HUES64 (cell line): ENCODE measurements around the gene TMEM26.

Experiments
- H3K27ac ChIP-seq: 2 replicates; pipeline ENCODE4 v1.7.0; 2013; ENCODE audit warnings: low read depth, low read length, inconsistent platforms
- H3K27me3 ChIP-seq: 2 replicates; pipeline ENCODE4 v1.6.1; 2013; ENCODE audit warnings: mild to moderate bottlenecking, low read length; ENCODE audit not compliant: insufficient read depth
- H3K36me3 ChIP-seq: 2 replicates; pipeline ENCODE4 v1.6.1; 2013; ENCODE audit warnings: mild to moderate bottlenecking, low read length; ENCODE audit not compliant: insufficient read depth
- H3K4me1 ChIP-seq: 2 replicates; pipeline ENCODE4 v1.6.1; 2013; ENCODE audit warnings: mild to moderate bottlenecking, low read length, moderate library complexity; ENCODE audit not compliant: insufficient read depth
- H3K4me3 ChIP-seq: 2 replicates; pipeline ENCODE4 v1.5.1; 2013; ENCODE audit warnings: mild to moderate bottlenecking, low read length, moderate library complexity
- H3K9ac ChIP-seq: 2 replicates; pipeline ENCODE4 v1.6.1; 2013; ENCODE audit warnings: mild to moderate bottlenecking, low read depth, low read length
- H3K9me3 ChIP-seq: 2 replicates; pipeline ENCODE4 v1.6.1; 2013; ENCODE audit warnings: low read depth, low read length; ENCODE audit not compliant: insufficient read depth
- WGBS: fragments of 150-250, 120-280 bp; methylation state at CpG from one replicate; pipeline ENCODE4 v1.1.7; 2013; ENCODE audit warnings: missing lambda C conversion rate; 5-methylcytosine and 5-hydroxymethylcytosine counted together

Gene TMEM26

DNA sequence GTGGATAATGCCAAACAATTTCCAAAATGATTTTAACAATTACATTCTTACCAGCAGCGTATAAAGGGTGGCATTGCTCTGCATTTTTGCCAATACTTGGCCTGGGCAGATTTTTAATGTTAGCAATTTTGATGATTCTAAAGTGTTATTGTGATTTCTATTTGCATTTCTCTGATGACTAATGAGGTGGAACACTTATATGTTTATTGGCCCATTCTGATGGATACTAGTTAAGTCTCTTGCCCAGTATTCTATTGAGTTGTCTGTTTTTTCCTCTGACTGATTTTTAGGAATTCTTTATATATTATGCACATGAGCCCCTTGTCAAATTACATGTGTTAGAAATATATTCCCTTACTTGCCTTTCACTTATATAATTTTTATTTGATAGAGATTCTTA, 86.8 kb downstream of the TMEM26 start:
- 95% methylated on average over 1 of the region's 1 CpG for WGBS
- no peak overlapping the region for H3K9ac ChIP-seq
- no peak overlapping the region for H3K4me3 ChIP-seq
- no peaks in the 10 kb centered on the region for H3K4me1 ChIP-seq
- no peaks in the 10 kb centered on the region for H3K36me3 ChIP-seq
- H3K27me3 ChIP-seq, result no peaks in the 10 kb centered on the region
- H3K9me3 ChIP-seq, result no peaks in the 10 kb centered on the region
- no peak overlapping the region for H3K27ac ChIP-seq

DNA sequence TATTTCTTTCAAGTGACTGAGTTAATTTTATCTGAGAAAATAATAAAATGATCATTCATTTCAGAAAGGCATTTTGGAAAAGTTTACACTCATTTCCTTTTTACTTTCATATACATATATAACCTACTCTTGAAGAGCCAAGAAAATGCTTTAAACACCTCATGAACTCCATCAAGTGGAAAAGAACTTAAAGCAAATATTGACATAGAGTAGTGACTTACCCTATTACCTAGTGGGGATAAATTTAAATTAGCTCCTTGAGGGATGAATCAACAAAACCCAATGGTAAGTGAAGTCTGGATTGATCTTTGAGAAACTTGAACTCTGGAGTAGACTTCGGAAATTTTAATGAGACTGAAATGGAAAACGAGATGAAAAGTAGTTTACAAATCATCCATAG, 88.6 kb downstream of the TMEM26 start:
- Histone ChIP-seq H3K27ac (no peak overlapping the region), H3K4me3 (no peak overlapping the region), H3K36me3 (no peaks in the 10 kb centered on the region), H3K27me3 (no peaks in the 10 kb centered on the region), H3K9ac (no peak overlapping the region), H3K9me3 (no peaks in the 10 kb centered on the region), H3K4me1 (no peaks in the 10 kb centered on the region)
- WGBS, result 94% methylated on average over 2 of the region's 2 CpGs

DNA sequence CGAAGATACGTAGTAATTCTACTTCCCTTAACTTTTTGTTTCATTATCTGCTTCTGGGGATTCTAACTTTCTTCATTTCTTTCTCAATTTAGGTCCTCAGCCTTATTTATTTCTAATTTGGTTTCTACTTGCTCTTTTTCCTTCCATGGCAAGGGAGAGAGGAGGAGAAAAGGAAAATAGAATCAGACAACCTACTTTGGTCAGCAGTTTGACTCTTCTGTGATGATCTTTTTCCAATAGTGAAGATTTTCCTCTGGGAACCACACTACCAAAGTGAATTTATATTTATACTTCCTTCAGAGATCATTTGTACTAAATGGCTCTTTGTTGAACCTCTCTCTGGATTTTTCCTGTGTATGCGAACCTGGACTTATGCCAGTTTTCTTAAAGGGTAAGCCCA, 90.2 kb downstream of the TMEM26 start:
- Histone ChIP-seq H3K9me3 (no peaks in the 10 kb centered on the region), H3K4me3 (no peak overlapping the region), H3K4me1 (no peaks in the 10 kb centered on the region), H3K27ac (no peak overlapping the region), H3K9ac (no peak overlapping the region), H3K36me3 (no peaks in the 10 kb centered on the region), H3K27me3 (no peaks in the 10 kb centered on the region)
- 95% methylated on average over 3 of the region's 3 CpGs for WGBS

- Histone ChIP-seq H3K27ac (no peak overlapping the region), H3K4me1 (no peaks in the 10 kb centered on the region), H3K9me3 (no peaks in the 10 kb centered on the region), H3K36me3 (no peaks in the 10 kb centered on the region), H3K9ac (no peak overlapping the region), H3K27me3 (no peaks in the 10 kb centered on the region), H3K4me3 (no peak overlapping the region)
- WGBS, result 92% methylated on average over 2 of the region's 2 CpGs
These were observed 93.7 kb downstream of the TMEM26 start for GRCh38 chr10:61359452-61359851.

- Histone ChIP-seq H3K27ac (no peak overlapping the region), H3K4me3 (no peak overlapping the region), H3K4me1 (no peaks in the 10 kb centered on the region), H3K36me3 (no peaks in the 10 kb centered on the region), H3K27me3 (no peaks in the 10 kb centered on the region), H3K9ac (no peak overlapping the region), H3K9me3 (no peaks in the 10 kb centered on the region)
- no CpG with 5 or more reads among the region's 3 CpGs for WGBS
These were observed 95.5 kb downstream of the TMEM26 start for GRCh38 chr10:61357687-61358086.
